ENCODE results near the gene FOSL1. TPM values are rescaled to one million over a fixed set of nuclear protein-coding genes. Genes with fewer than 3 reads are reported as not detected.

Gene FOSL1
- total and polyA plus RNA-seq, 11 donors = 0.22 to 48.1 (median 1.5) TPM

GRCh38 chr11:65854161-65854592, 46.0 kb downstream of the FOSL1 start:
- WGBS, 4 donors = 93 to 100% (median 96%) methylated on average over 4 of the region's 4 CpGs
- H3K4me3 ChIP-seq = no peak overlapping the region
- H3K27ac ChIP-seq = no peak overlapping the region
- DNase-seq = no peak
- no peak for ATAC-seq
- peaks cover 0 to 32% (median 15%) of the 10 kb centered on the region in 12 donors for H3K4me1 ChIP-seq
- intact Hi-C loops (cut with DNase I) = loop anchor here in 1 of 10 donors (10.0 kb wide), 1 partner anchor 411 kb away; the partner anchor contains the start of gene RAB1B
- no peak for TF ChIP-seq CTCF (IDR thresholded peaks at IDR 0.05)
- no peak for TF ChIP-seq POLR2A (IDR thresholded peaks at IDR 0.05)
- H3K36me3 ChIP-seq = peaks cover 0 to 60% (median 50%) of the 10 kb centered on the region in 9 donors
- no peaks in the 10 kb centered on the region for H3K27me3 ChIP-seq
- peaks cover 0 to 10% (median 2%) of the 10 kb centered on the region in 12 donors for H3K9me3 ChIP-seq

- peaks cover 0 to 25% (median 12%) of the 10 kb centered on the region in 12 donors for H3K4me1 ChIP-seq
- H3K9me3 ChIP-seq = peaks cover 0 to 10% (median 2%) of the 10 kb centered on the region in 12 donors
- no peak overlapping the region for H3K27ac ChIP-seq
- ATAC-seq = no peak
- no peak overlapping the region for H3K4me3 ChIP-seq
- 89 to 95% (median 91%) methylated on average over 6 of the region's 6 CpGs for WGBS, 4 donors
- intact Hi-C loops (cut with DNase I) = loop anchor here in 1 of 10 donors (10.0 kb wide), 1 partner anchor 411 kb away; the partner anchor contains the start of gene RAB1B
- H3K27me3 ChIP-seq = no peaks in the 10 kb centered on the region
- no peak for DNase-seq
- TF ChIP-seq CTCF (IDR thresholded peaks at IDR 0.05) (no peak), POLR2A (IDR thresholded peaks at IDR 0.05) (no peak)
- H3K36me3 ChIP-seq = peaks cover 0 to 60% (median 50%) of the 10 kb centered on the region in 9 donors
These were observed 46.8 kb downstream of the FOSL1 start for GRCh38 chr11:65853246-65853979.

GRCh38 chr11:65852508-65853245, 47.5 kb downstream of the FOSL1 start:
- no peak overlapping the region for H3K27ac ChIP-seq
- H3K9me3 ChIP-seq = peaks cover 0 to 10% (median 2%) of the 10 kb centered on the region in 12 donors
- peaks cover 0 to 23% (median 12%) of the 10 kb centered on the region in 12 donors for H3K4me1 ChIP-seq
- DNase-seq (peak in 1 of 5 donors; percentile 62), ATAC-seq (no peak)
- TF ChIP-seq CTCF (IDR thresholded peaks at IDR 0.05) (no peak), POLR2A (IDR thresholded peaks at IDR 0.05) (no peak)
- intact Hi-C loops (cut with DNase I) = loop anchor here in 1 of 10 donors (10.0 kb wide), 1 partner anchor 412 kb away; the partner anchor contains the start of gene RAB1B
- H3K27me3 ChIP-seq = no peaks in the 10 kb centered on the region
- H3K4me3 ChIP-seq = no peak overlapping the region
- peaks cover 0 to 60% (median 50%) of the 10 kb centered on the region in 9 donors for H3K36me3 ChIP-seq
- WGBS, 4 donors = 92 to 97% (median 94%) methylated on average over 23 to 33 of the region's 33 CpGs

Data from heart left ventricle (tissue), 16 donors.